ENCODE results near the gene MTUS2. TPM values are rescaled to one million over a fixed set of nuclear protein-coding genes. Genes with fewer than 3 reads are reported as not detected.
A peak's percentile ranks its signal among the peaks of the same experiment; 100 is the strongest.

Gene MTUS2
- total and polyA plus RNA-seq, 2 of the 8 experiments (the other 6 are each of a cell fraction or from before 2014, with no cell fraction given), result 0.18 to 0.80 TPM

DNA sequence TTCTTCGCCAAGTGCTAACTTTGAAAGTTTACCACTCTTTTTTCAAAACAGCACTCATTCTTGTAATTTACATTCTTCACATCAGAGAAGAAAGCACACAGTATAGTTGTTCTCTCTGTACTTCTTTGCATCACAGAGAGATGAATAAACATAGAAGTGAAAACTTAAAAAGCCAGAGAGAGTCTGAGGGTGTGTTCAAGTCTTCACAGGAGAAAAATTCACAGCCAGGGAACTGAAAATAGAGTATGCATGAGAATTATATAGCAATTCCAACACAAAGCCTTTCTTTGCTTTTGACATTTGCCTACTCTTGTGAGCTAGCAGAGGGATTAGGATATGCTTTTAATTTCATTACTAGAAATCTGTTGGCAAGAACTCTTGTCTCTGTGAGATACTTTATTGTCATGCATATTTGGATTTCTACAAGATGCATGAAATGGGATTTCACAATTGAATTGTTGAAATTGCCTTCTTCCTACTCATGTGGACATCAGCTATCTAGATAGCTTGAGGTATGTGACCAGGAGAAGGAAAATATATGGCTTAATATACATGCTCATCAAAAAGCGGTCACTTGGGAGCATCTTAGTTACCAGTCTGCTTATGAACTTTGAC lies 609.3 kb downstream of the MTUS2 start:
- Histone ChIP-seq H3K14ac (ENCODE audit: insufficient read length) (no peak overlapping the region), H2BK12ac (ENCODE audit: low read depth, low read length) (no peak overlapping the region), H3K4ac (replicated peaks; ENCODE audit: insufficient read length, low read depth, low read length) (no peak overlapping the region), H3K23ac (ENCODE audit: insufficient read length) (no peak overlapping the region), H2BK5ac (ENCODE audit: low read depth, low read length) (no peak overlapping the region), H3K9me3 (ENCODE audit: insufficient read depth in 2 of 2, low read depth in 1 of 2, low read length in 1 of 2) (no peaks in the 10 kb centered on the region), H3K23me2 (ENCODE audit: low read depth, low read length) (peaks cover 4% of the 10 kb centered on the region), H4K91ac (replicated peaks; ENCODE audit: insufficient read length, low read length) (no peak overlapping the region), H2BK120ac (replicated peaks; ENCODE audit: low read depth, low read length) (no peak overlapping the region), H2AK5ac (ENCODE audit: low read depth, low read length) (no peak overlapping the region), H3K27me3 (replicated peaks in 1 of 4; ENCODE audit: control insufficient read depth in 3 of 4, extremely low read depth in 1 of 4, insufficient read depth in 3 of 4, low read length in 3 of 4) (no peaks in the 10 kb centered on the region), H3K18ac (ENCODE audit: extremely low read depth, low read length) (no peak overlapping the region), H3K4me1 (replicated peaks in 1 of 4; ENCODE audit: control insufficient read depth in 3 of 4, insufficient read depth in 4 of 4, low read length in 3 of 4) (peaks cover 0 to 5% (median 2%) of the 10 kb centered on the region in 4 experiments; a peak in 3 of 7 replicates), H3K79me2 (ENCODE audit: control insufficient read depth in 1 of 2, insufficient read depth in 2 of 2, low read length in 2 of 2) (no peaks in the 10 kb centered on the region), H2AFZ (ENCODE audit: low read length) (no peak overlapping the region), H3K79me1 (ENCODE audit: low read depth, low read length) (no peaks in the 10 kb centered on the region), H3K9ac (replicated peaks in 1 of 4; ENCODE audit: extremely low read depth in 1 of 4, low read depth in 3 of 4, low read length in 3 of 4) (no peak overlapping the region), H3K4me3 (ENCODE audit: extremely low read depth in 1 of 4, insufficient read depth in 2 of 4, low read depth in 3 of 4, low read length in 4 of 4) (peak overlapping the region in 1 of 4 experiments; percentile 60; a peak in 4 of 8 replicates), H2BK15ac (ENCODE audit: low read length) (no peak overlapping the region), H3K36me3 (ENCODE audit: control insufficient read depth in 2 of 4, insufficient read depth in 4 of 4, low read length in 3 of 4) (no peaks in the 10 kb centered on the region), H4K8ac (ENCODE audit: extremely low read depth, insufficient read depth, low read length) (no peak overlapping the region), H3K56ac (replicated peaks; ENCODE audit: insufficient read length, low read depth, low read length) (no peak overlapping the region), H4K20me1 (replicated peaks in 1 of 2; ENCODE audit: control insufficient read depth in 1 of 2, insufficient read depth in 2 of 2, low read length in 2 of 2) (no peaks in the 10 kb centered on the region), H4K5ac (ENCODE audit: insufficient read length, low read depth, low read length) (no peak overlapping the region), H2BK20ac (ENCODE audit: low read length) (no peak overlapping the region), H3K4me2 (ENCODE audit: insufficient read depth in 1 of 2, low read depth in 2 of 2, low read length in 2 of 2) (peak overlapping the region; percentile 68 to 95; a peak in 2 of 4 replicates), H3K27ac (ENCODE audit: low read depth, low read length) (no peak overlapping the region)
- 59% methylated on average over 2 of the region's 2 CpGs; no CpG with 5 or more reads in 1 of the 2 experiments for WGBS, 2 experiments (ENCODE audit: extremely low coverage in 1 of 2, insufficient coverage in 1 of 2, insufficient read length in 1 of 2, insufficient replicate concordance in 2 of 2, low coverage in 1 of 2, low lambda C conversion rate in 2 of 2, missing lambda C conversion rate in 1 of 2)
- ChIA-PET CTCF (ENCODE audit: partially characterized antibody) (interaction anchor here (0.9 kb wide), 1 partner anchor 10 kb away, joined by 4 read pairs; no protein-coding TSS in a partner anchor), POLR2A (ENCODE audit: partially characterized antibody) (no interaction called here)
- DNase-seq (ENCODE audit: low read depth in 1 of 2, low spot score in 2 of 2) (no peak), FAIRE-seq (no peak)
- TF ChIP-seq JUND (IDR thresholded peaks at IDR 0.05; ENCODE audit: low read length) (no peak), RFX5 (IDR thresholded peaks at IDR 0.05; ENCODE audit: borderline replicate concordance, low read depth, low read length) (no peak), SUZ12 (IDR thresholded peaks at IDR 0.05; ENCODE audit: low read length) (no peak), BACH1 (IDR thresholded peaks at IDR 0.05; ENCODE audit: low read length) (no peak), YY1 (IDR thresholded peaks at IDR 0.05; ENCODE audit: low read depth, low read length) (no peak), RXRA (IDR thresholded peaks at IDR 0.05; ENCODE audit: insufficient read depth, low read depth, low read length) (no peak)
